Measurements from ENCODE around the gene SLC5A11.

- no peak for TF ChIP-seq GRHL2 (CRISPR knock-in tag; IDR thresholded peaks at IDR 0.05; ENCODE audit: insufficient replicate concordance, severe bottlenecking)
- TF ChIP-seq FOXJ3 (CRISPR knock-in tag; IDR thresholded peaks at IDR 0.05; ENCODE audit: borderline replicate concordance): no peak
- TF ChIP-seq PRDM15 (CRISPR knock-in tag; IDR thresholded peaks at IDR 0.05): no peak
- no peak for TF ChIP-seq MAX (CRISPR knock-in tag; IDR thresholded peaks at IDR 0.05)
- TF ChIP-seq CTCF (IDR thresholded peaks at IDR 0.05): no peak
- TF ChIP-seq ETV6 (CRISPR knock-in tag; IDR thresholded peaks at IDR 0.05): no peak
Observed at GRCh38 chr16:24930440-24930839, 84.7 kb downstream of the SLC5A11 start.

All from WTC11 (cell line).